NCI-H2107 treated with DMSO at 0.1 percent for 48 hours (cell line): ENCODE results near the gene CRACDL.

Experiments used
- DNase-seq: peaks from one replicate; lab custom pipeline; 2025; ENCODE audit not compliant: unreplicated experiment; lab: John Stamatoyannopoulos, UW

The CRACDL gene

GRCh38 chr2:98927027-98927426 is 9.0 kb downstream of the CRACDL start:
- no peak for DNase-seq

DNA sequence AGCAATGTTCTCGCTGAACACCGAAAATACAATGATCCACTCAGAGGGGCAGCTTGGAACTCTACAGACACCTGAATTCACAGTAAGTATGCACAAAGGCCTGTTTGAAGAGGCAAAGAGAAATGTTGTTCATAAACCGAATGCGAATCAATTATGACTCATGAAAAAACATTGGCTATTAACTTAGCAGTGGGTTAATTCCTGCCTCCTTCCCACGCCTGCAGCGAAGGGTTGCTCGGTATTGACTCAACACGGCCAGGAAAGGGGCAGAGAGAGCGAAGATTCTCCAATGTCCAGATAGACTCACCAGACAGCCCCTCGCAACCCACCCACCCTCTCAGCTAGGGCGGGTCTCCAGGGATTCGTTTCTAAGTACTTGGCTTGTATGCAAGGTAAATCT is 9.4 kb downstream of the CRACDL start:
- DNase-seq = no peak

DNA sequence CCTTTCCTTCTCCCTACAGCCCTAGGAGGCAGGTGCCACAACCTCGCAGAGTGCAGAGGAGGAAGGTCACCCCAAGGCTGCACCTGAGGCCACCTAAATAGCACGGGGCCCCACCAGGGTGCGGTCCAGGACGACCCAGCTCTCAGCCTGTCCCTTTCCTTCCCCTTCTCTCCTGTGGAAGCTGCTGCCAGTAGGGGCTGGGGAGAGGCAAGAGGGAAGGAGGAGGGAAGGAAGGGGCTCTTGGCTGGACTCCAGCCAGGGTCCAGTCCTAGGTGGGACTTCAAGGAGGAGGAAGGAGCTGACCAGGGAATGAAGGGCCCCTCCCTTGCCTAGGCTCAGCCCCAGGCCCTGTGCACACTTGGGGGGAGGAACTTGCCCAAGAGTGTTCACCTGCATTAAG is 11.1 kb downstream of the CRACDL start:
- no peak for DNase-seq

DNA sequence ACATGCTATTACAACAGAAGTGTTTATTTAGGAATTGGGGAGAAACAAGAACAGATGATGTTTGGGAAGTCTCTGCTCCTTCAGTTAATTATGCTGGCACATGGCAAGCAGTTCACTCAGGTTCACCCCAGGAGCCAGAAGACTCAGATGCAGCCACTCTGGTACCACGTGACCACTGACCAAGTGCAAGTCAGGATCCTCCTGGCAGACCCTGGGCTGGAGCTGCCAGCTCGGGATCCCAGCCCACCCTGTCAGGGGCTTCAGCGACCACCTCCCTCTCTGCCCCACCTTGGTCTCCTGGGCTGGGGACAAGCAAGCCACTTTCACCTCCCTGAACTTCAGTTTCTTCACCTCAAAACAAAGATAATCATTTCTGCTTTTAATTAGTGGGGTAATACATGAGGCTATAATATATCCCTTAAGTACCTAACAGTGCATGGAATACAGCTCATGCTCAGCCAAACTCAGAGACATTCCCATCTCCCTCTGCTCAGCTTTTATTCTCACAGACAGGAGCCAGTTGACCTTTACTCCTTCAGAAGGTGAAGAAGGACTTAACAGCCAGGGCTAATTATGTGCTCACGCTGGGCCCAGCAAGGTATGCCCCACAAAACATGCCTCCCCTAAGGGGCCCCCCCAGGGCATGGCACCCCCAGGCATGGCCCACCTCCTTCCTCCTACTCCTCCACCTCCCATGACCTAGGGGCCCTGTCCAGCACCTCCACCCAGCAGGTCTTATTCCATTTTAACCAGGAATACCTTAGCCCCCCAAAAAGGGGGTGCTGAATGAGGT is 11.8 kb downstream of the CRACDL start:
- DNase-seq = no peak

DNA sequence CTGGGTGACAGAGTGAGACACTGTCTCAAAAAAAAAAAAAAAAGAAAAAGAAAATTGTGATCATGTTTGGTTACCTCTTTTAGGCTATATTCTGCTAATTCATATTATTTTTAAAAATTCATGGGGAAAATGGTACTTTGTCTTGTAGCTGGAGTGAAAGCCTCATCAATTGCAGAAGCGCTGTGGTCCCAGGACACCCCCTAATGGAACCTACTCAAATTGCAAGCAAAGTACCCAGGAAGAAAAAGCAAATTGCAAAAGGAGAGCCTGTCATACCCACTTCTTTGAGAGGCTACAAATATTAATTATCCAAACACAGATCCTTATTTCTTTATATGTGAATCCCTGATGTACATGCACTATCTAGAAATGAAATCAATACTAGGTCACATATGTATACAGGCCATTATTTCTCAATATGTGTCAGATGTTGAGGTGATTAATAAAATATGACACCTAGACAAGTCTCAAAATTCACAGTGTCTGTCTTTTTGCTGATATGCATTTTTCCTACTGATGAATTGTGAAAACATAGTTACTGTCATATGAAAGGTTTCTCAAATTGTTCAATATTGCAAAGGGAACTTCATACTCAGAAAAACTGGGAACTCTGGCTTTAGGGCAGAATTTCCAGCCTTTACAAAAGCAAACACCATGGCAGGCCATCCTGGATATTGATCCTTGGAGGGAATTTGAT is 12.6 kb downstream of the CRACDL start:
- DNase-seq = no peak

- DNase-seq = no peak
These were observed 15.0 kb downstream of the CRACDL start for GRCh38 chr2:98921062-98921461.

GRCh38 chr2:98917031-98917471 is 19.0 kb downstream of the CRACDL start:
- no peak for DNase-seq

GRCh38 chr2:98915751-98916358 is 20.2 kb downstream of the CRACDL start:
- DNase-seq = no peak

DNA sequence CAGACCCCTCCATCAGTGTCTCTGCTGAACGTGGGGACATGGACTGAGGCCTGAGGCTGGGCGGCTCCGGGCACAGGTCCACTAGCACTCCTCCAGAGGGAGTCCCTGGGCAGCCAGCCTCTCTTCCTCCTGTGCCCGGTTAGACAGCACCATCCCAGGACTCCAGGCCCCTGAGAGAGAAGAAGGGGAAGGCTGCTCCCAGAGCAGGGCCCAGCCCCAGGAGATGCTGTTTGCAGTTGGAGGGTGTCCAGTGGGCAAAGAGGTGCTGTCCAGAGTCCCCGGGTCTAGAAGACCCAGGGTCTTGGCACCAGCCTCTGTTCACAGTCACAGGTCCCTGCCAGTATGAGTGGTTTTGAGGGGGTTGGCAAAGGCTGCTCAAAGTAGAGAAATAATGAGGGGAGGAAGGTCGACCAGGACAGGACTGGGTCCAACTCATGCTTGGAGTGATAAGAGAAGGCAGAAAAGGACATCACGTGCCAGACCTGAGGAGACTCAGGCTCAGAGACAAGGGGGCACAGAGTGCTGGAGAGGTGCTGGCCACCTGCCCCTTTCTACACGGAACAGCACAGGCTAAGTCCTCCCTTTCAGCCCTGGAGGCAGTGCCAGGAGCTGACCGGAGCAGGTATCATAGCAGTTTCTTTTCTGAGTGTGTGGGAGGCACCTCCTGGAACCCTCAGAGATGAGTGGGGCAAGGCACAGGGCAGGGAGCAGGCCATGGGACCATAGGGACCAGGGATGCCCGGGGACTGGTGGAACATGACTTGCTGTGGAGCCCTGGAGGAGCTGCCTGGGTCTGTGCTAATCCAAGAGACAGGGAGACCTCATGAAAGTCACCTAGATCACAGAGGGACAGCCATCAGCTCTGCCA is 21.1 kb downstream of the CRACDL start:
- no peak for DNase-seq

DNA sequence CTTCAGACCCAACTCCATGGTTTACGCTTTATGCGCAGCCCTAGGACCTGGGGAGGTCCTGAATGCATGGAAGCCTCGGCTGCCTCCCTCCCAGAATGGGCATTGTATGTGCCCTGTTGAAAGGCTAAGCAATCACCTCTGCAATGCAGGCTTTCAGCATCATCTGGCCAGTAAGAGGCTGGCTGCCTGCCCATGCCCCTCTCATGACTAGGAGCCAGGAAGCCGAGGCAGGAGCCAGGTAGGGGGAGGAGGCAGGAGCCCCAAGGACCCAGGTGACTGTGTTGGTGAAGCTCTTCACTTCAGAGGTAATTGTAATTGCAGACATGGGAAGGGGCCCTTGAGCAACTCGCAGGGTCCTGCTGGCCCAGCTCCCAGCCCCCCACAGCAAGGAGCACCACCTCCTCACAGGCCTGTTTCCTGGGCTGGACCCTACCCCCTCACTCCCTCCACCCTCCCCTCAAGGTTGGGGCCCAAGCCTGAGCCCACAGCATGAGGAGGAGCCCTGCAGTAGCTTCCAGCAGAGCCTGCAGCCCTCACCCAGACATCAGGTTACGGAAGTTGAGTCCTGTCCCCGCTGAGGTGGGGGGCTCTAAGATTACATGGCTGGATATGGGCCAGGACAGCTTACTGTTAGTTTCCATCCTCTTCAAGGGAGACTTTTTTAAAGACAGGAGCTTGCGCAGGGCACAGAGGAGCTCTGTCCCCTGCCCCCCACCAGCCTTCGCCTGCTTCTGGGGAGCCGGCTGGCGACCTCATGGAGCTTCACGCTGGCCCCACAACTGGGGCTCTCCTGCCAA is 21.9 kb downstream of the CRACDL start:
- DNase-seq = peak; percentile 95

- DNase-seq = peak; percentile 87
These were observed 22.8 kb downstream of the CRACDL start for GRCh38 chr2:98912957-98913915.

GRCh38 chr2:98912221-98912851 is 23.7 kb downstream of the CRACDL start:
- peak; percentile 64 for DNase-seq

GRCh38 chr2:98911376-98912154 is 24.5 kb downstream of the CRACDL start:
- DNase-seq = no peak

GRCh38 chr2:98911126-98911375 is 25.0 kb downstream of the CRACDL start:
- no peak for DNase-seq

GRCh38 chr2:98910349-98911125 is 25.5 kb downstream of the CRACDL start:
- no peak for DNase-seq

DNA sequence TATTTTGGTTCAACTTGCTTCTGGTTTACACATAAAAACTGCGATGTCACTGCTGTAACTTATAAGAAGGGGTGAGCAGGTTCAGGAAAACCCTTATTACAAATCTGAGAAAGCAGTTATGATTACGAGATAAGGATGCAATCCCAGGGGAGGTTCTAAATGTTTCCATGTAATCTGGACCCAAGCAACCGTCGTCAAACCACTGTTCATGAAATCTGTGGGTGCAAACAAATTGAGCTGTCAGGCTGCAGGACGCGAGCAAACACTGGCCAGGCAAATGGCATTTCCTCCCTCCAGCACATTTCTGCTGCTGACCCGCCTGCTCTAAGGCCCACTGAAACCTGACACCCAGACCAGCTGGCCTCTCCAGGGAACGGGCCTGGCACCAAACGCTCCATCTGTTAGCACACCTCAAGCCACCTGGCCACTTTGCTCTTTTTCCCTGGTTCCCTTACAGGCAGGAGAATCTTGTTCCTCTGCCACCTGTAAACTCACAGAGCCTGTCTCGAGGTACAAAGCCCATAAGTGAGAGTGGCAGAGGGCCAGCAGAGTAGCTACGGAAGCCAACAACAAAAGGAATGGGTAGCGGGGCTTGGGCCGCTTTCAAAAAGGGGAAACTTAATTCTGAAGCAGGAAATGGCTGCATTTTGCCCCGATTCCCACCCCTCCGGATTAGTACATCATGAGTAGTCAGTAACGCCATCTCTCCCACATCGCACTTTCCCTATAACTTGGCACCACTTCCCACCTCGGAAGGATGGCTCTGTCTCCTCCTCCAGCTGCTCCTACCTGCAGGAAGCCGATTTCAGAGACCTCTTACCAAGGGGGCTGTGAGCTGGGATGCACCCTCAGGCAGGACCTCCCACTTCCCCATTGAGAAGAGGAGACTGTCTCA is 26.5 kb downstream of the CRACDL start:
- peak; percentile 97 for DNase-seq
